GM18861 (cell line): Measurements from ENCODE around the gene GRM4.
"Not testable (repeated sequence)": the region's sequence is repeated elsewhere in the genome, so short reads cannot be mapped to it uniquely, and the experiment has no call there.

ENCODE experiments used
- ATAC-seq: cut with Tn5 transposase; IDR thresholded peaks from one replicate; pipeline ENCODE4 v1.9.1; 2021; ENCODE audit not compliant: unreplicated experiment

Gene GRM4

DNA sequence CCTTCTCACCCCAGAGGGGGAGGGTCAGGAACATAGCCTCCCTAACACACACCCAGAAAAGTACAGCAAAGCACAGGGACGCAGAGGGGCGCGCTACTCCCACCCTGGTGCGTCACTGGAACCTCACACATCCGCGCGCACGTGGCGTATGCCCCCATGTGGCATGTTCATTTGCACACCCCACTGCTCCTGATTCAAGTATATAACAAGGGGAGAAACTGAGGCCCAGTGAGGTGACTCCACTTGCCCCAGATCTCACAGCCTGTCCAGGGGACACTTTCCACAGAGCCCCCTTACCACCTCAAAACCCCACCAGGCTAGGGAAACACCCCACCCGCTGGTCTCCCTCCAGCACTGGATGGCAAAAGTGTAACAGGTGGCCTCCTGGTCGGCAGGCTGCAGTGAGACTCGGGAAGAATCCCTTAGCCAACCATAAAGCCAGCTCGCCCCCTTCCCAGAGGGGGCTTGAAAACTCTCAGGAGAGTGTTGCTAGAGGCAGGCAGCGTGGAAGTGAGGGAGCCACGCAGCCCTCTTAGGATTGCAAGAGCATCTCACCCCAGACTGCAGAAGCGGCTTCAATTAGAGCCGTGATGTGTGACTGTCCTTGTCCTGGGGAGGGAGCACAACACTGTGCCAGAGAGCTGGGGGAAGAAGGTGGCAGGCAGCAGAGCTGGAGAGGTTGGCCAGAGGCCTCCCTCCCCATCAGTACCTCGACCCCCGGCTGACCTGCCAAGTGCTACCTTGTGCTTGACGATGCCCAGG, at the start of gene GRM4:
GRM4 (minus strand) TSS at position 67 of the 762 bp plus-strand sequence. CDS start 12,591 bp downstream, outside the sequence.
- no peak for ATAC-seq

GRCh38 chr6:34194772-34195171, 48.9 kb upstream of the GRM4 start:
- ATAC-seq, result no peak

GRCh38 chr6:34190504-34191122, 44.7 kb upstream of the GRM4 start:
- ATAC-seq, result no peak

DNA sequence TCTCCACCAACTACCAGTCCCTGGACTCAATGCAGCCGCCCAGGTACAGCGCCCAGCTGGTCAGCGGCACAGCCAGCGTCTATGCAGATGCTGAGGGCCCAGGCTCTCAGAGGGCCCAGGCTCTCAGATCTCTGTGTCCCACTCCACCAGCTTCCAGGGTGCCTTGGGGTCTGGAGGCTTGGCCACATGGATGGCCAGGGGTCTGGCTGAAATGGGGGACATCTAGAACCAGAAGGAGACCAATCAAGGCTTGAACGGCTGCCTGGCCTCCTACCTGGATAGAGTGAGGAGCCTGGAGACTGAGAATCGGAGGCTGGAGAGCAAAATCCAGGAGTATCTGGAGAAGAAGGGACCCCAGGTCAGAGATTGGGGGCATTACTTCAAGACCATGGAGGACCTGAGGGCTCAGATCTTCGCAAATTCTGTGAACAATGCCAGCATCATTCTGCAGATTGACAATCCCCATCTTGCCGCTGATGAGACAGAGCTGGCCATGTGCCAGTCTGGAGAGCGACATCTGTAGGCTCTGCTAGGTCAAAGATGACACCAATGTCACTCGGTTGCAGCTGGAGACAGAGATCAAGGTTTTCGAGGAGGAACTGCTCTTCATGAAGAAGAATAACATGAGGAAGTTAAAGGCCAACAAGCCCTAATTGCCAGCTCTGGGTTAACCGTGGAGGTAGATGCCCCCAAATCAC, 44.1 kb upstream of the GRM4 start:
- no peak for ATAC-seq

GRCh38 chr6:34184726-34185125, 38.8 kb upstream of the GRM4 start:
- not testable (repeated sequence) for ATAC-seq

- no peak for ATAC-seq
Measured at GRCh38 chr6:34182751-34183531, 37.1 kb upstream of the GRM4 start.

- no peak for ATAC-seq
Measured at GRCh38 chr6:34181908-34182307, 36.0 kb upstream of the GRM4 start.

DNA sequence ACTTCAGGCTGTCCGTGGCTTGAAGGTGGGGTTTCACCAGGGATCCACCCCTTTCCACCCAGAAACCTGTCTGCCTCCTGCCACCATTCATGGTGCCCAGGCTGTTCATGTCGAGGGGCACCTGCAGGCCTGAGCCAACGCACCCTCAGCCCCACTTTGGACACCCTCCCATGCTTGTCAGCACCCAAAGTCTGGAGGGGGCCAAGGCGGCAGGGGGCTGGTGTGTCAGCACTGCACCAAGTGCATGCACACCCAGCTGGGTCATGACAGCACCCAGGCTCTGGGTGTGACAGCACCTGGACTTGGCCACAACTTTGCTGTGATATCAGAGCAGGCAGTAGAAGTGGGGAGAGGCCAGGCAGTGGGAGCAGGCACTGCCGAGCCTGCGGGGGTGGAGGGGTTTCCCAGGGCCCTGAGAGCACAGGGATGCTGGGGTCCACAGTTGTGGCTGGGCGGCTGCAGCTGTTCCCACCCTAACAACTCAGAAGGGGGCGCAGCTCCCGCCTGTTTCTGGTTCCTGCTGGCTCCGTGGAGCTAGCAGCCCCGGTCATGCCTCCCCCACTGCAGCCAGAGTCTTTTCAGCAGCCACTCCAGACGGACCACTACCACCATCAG, 33.3 kb upstream of the GRM4 start:
- no peak for ATAC-seq

GRCh38 chr6:34178357-34179105, 32.6 kb upstream of the GRM4 start:
- no peak for ATAC-seq

GRCh38 chr6:34177181-34177591, 31.3 kb upstream of the GRM4 start:
- no peak for ATAC-seq

DNA sequence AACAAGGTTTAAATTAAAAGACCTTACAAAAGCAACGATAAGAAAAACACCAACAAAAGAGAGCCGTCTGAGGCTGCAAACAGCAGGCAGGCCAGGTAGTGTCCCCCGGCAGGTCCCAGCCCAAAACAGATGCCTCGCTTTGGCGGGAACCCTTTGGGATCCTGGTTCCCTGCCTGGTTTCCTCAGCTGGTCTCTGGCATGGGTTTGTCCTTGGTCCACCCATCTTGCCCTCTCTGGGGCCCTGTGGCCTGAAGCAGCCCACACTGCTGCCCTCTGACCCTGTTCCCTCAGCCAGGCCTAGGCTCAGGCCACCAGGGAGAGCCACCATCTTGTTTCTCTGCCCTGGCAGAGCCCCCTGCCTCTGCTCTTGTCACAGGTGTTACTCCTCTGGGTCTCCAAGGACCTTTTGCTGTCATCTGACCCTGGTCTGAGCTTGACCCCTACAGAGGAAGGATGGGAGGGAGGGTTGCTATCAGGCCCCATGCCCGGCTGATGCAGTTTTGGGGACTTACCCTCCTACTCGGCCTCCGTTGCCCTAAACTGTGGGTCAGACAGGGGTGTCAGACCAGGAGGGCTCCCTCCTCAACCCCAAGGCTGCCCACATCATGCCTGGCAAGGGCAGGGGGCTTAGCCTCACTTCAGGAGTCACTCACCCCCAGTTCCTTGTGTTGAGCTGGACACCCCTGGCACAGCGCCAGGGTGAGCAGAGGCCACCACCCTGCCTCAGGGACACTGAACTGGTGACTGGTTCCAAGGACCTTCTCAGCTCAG, 30.6 kb upstream of the GRM4 start:
- no peak for ATAC-seq

GRCh38 chr6:34174846-34175399, 29.0 kb upstream of the GRM4 start:
- ATAC-seq, result no peak

- ATAC-seq, result no peak
Measured at GRCh38 chr6:34172961-34173775, 27.3 kb upstream of the GRM4 start.

DNA sequence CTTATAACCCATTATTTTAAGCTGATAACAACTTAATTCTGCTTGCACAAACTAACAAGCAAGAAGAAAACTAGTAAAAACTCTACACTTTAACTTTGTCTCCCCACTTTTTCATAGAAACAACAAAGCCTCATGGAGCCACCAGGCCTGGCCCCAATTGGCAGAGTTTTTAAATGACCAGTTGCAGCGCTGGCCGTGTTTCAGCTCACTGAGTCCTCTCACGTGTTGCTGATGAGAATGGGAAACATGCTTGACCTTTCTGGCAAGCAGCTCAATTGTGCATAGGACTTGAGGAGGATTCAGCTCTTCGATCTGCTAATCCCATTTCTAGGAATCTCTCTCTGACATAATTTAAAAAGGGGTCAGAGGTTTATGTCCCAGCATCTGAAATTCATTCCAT, 24.5 kb upstream of the GRM4 start:
- ATAC-seq, result no peak

GRCh38 chr6:34169897-34170296, 24.0 kb upstream of the GRM4 start:
- no peak for ATAC-seq

GRCh38 chr6:34161857-34162515, 16.1 kb upstream of the GRM4 start:
- no peak for ATAC-seq

DNA sequence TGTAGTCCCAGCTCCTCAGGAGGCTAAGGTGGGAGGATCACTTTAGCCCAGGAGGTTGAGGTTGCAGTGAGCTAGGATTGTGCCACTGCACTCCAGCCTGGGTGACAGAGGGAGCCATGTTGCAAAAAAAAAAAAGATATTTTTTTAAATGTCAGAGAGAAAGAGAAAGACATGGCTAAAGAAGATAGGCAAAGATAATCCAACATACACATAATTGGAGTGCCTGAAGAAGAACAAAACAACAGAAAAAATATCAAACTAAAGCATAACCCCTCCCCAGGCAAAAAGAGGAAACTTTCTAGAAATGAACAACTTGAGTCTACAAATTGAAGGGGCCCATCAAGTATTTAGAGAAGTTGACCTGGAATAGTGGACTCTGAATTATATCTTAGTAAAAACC, 14.0 kb upstream of the GRM4 start:
- no peak for ATAC-seq

GRCh38 chr6:34158876-34159275, 13.0 kb upstream of the GRM4 start:
- no peak for ATAC-seq
